Measurements from ENCODE around the gene C8A.

GRCh38 chr1:56924116-56924515 is 69.5 kb downstream of the C8A start:
- TF ChIP-seq, protein P1, sequence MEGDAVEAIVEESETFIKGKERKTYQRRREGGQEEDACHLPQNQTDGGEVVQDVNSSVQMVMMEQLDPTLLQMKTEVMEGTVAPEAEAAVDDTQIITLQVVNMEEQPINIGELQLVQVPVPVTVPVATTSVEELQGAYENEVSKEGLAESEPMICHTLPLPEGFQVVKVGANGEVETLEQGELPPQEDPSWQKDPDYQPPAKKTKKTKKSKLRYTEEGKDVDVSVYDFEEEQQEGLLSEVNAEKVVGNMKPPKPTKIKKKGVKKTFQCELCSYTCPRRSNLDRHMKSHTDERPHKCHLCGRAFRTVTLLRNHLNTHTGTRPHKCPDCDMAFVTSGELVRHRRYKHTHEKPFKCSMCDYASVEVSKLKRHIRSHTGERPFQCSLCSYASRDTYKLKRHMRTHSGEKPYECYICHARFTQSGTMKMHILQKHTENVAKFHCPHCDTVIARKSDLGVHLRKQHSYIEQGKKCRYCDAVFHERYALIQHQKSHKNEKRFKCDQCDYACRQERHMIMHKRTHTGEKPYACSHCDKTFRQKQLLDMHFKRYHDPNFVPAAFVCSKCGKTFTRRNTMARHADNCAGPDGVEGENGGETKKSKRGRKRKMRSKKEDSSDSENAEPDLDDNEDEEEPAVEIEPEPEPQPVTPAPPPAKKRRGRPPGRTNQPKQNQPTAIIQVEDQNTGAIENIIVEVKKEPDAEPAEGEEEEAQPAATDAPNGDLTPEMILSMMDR (IDR thresholded peaks at IDR 0.05): no peak
- no peak for TF ChIP-seq POLR2A (IDR thresholded peaks at IDR 0.05)
